Measurements from ENCODE around the gene MORC2.

DNA sequence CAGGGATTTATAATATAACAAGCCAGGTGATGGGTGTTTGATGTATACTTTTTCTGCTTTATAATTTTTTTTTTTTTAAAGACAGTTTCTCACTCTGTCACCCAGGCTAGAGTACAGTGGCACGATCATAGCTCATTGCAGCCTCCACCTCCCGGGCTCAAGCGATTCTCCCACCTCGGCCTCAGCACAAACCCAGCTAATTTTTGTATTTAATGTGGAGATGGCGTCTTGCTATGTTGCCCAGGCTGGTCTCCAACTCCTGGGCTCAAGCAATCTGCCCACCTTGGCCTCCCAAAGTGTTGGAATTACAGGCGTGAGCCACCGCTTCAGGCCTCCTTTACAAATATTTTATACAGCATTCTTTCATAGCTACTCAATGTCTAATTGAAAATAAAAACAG lies 48.6 kb downstream of the MORC2 start:
- TF ChIP-seq, protein P1, sequence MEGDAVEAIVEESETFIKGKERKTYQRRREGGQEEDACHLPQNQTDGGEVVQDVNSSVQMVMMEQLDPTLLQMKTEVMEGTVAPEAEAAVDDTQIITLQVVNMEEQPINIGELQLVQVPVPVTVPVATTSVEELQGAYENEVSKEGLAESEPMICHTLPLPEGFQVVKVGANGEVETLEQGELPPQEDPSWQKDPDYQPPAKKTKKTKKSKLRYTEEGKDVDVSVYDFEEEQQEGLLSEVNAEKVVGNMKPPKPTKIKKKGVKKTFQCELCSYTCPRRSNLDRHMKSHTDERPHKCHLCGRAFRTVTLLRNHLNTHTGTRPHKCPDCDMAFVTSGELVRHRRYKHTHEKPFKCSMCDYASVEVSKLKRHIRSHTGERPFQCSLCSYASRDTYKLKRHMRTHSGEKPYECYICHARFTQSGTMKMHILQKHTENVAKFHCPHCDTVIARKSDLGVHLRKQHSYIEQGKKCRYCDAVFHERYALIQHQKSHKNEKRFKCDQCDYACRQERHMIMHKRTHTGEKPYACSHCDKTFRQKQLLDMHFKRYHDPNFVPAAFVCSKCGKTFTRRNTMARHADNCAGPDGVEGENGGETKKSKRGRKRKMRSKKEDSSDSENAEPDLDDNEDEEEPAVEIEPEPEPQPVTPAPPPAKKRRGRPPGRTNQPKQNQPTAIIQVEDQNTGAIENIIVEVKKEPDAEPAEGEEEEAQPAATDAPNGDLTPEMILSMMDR (IDR thresholded peaks at IDR 0.05; ENCODE audit: borderline replicate concordance, extremely low read depth, low read length, poor library complexity, severe bottlenecking) = no peak
- TF ChIP-seq EZH2 (IDR thresholded peaks at IDR 0.05; ENCODE audit: borderline replicate concordance, low read depth, low read length, severe bottlenecking) = no peak

All from DND-41 (cell line).